DMS 273 (cell line): Measurements from ENCODE around the gene MRPL34.

Experiments
- DNase-seq: peaks from one replicate; lab custom pipeline; 2025; ENCODE audit not compliant: unreplicated experiment; lab: John Stamatoyannopoulos, UW

The MRPL34 gene

DNA sequence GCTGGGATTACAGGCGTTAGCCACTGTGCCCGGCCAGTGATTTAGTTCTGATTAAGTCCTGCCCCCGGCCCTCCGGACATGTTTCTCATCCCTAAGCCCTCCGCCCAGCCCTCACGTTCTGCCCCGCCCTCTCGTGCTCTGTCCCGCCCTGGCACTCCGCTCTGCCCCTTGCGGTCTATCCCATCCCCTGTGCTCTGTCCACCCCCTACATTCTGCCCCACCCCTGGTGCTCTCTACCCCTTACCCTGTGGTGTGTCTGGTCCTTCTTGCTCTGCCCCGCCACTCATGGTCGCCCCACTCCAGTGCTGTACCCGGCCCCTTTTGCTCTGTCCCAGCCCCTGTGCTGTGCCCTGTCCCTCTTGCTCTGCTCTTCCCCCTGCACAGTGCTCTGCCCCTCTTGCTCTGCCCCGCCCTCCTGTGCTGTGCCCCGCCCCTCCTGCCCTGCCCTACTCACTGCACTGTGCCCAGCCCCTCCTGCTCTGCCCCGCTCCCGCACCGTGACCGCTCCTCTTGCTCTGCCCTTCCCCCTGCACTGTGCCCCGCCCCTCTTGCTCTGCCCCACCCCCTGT, 34.7 kb downstream of the MRPL34 start:
- DNase-seq: no peak

DNA sequence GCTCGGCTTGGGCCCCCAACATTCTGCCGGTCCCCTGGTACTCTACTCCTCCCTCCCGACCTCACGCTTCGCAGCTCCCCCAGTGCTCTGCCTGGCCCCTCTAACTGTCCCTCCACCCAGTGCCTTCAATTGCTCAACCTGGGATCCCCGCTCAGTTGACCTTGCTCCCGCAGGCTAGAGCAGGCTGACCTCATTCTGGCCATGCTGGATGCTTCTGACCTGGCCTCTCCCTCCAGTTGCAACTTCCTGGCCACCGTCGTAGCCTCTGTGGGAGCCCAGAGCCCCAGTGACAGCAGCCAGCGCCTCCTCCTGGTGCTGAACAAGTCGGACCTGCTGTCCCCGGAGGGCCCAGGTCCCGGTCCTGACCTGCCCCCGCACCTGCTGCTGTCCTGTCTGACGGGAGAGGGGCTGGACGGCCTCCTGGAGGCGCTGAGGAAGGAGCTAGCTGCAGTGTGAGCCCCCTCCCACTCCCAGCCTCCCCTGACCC, 35.2 kb downstream of the MRPL34 start:
- no peak for DNase-seq

DNA sequence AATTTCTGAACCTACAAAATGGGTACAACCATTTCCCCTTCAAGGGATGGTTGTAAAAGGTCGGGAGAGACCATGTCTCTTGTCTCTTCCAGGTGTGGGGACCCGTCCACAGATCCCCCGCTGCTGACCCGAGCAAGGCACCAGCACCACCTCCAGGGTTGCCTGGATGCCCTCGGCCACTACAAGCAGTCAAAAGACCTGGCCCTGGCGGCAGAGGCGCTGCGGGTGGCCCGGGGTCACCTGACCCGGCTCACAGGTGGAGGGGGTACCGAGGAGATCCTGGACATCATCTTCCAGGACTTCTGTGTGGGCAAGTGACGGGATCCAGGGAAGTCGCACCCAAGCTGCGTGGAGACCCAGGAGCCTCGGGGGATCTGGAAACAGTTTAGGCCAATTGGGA, 35.7 kb downstream of the MRPL34 start:
- DNase-seq: no peak

DNA sequence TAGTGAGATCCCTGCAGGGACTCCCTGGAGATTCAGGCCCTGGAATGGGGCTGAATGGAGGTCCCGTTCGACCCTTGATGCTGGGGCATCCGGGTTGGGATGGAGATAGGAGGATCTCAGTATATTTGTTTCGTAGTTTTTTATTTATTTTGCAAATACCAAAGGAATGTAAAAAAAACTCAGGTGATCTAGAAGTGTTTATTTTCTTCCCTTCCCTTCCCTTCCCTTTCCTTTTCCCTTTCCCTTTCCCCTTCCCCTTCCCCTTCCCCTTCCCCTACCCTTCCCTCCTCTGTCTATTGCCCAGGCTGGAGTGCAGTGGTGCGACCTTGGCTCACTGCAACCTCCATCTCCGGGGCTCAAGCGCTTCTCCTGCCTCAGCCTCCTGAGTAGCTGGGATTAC, 36.2 kb downstream of the MRPL34 start:
- no peak for DNase-seq

DNA sequence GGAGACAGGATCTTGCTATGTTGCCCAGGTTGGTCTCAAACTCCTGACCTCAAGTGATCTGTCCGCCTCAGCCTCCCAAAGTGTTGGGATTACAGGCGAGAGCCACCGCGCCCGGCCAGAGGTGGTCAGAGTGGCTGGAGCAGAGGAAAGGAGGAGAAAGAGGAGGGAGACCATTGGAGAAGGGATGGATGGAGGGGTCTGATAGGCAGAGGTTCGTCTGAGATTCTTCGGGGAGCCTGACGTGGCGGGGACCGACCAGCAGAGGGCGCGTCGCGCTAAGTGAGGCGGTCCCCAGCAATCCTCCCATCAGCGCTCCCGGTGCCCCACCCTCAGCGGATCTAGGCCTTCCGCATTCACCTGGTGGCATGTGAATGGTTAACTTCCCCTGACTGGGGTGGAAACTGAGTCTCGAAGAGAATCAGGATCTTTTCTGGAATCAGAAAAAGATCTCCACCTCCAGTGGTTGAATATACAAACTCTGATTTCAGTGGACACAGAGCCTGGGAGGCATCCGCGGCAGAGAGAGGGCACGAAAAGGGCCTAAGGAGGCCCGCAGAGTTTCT, 40.5 kb downstream of the MRPL34 start:
- peak; percentile 84 for DNase-seq

DNA sequence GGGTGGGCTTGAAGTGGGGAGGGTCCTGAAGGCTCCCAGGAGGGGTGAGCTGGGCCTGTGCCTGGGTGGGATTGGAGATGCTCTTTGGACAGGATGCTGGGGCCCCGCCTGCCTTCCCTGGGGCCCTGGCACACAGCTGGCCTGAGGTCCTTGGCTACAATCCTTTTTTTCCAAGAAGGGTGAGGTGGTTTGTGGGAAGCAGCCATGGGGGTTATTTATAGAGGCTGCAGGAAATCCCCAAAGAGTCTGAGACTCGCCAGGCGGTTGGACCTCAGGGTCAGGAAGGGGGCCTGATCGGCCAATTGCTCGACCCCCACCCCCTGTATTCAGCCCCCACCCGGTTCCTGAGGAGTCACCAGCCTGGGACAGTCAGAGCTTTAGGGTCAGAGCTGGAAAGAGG, 41.7 kb downstream of the MRPL34 start:
- DNase-seq: no peak

DNA sequence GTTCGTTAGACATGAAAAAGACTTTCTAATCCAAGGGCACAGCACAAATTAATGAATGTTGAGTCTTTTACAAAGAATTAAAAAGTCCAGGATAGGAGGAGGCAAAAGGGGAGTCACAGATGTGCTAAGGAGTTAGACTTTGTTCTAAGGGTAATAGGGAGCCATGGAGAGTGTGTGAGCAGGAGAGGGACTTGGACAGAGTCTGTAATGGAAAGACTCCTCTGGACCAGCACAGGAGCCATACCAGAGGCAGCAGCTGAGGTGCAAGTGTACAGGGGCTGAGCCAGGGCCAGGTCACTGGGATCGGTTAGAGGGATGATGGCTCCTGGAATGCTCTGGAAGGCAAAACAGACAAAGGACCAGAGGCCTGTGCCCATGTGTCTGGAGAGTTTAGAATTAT, 42.2 kb downstream of the MRPL34 start:
- DNase-seq: no peak

DNA sequence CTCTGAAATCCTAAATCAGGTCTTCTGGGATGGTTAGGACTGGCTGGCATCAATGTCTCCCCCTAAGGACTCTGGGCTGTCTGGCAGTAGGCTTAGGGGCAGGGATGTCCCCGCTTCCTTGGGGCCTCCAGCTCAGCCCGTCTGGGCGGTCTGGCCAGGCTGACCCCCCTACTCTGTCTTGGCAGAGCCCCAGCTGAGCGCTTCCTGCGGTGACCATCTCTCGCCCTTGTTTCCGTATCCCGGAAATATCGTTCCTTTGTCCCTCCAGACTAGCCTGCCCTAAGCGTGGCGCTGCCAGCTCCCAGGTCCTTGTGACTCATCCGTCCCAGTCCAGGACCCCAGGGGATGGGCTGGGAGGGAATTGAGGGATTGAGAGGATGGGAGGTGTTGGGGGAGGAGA, 43.0 kb downstream of the MRPL34 start:
- DNase-seq: peak; percentile 47

DNA sequence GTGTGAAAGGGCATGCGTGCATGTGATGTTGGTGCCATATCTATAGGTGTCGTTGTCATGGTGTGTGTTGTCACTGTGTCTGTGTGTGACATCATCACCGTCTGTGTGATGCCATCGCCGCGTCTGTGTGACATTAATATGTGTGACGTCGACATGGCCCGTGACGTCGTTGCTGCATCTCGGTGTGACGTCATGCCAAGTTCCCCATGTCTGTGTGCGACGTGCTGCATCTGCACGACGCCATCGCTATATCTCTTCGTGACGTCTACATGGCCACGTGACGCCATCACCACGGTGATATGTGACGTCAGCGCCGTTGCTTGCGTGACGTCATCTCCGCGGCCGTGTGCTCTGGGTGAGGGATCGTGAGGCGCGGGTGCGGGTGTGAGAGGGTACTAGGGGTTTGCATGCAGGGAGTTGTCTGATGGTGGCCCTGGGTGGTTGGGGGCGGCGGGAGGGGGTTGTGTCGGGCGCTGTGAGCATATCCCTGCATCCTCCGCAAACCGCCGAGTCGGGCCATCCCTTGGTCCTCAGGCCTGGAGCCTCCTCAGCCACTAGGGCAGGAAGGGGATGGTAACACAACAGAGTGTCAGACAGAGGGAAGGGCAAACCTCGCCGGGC, 46.3 kb downstream of the MRPL34 start:
- DNase-seq: no peak

DNA sequence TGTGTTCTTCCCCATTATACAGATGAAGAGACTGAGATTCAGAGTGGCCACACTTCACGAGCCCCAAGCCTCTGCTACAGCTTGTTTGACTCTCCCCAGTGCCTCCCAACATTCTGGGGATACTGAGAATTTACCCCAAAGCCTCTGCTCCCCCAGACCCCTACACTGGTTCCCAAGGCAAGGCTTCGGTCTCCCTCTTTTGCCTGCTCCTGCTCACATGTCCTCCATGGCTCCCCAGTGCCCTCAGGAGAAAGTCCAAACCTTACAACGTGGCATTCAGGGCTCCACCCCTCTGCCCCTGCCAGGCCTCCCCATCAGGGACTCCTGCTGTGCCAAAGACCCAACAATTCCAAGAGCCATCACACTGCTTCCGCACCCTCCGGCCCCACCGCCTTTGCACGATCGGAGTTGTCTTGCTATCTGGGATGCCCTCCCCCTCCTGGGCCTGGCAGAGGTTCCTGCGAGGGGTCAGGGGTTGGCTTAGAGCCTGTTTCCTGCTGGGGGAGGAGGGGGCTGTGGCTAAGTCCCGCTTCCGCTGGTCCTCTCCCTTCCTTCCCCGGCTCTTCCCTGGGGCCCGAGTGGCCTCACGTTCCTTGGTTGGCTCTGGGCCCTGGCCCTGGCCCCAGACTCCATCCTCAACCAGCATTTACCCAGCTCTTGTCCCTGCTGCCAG, 47.1 kb downstream of the MRPL34 start:
- DNase-seq: no peak

DNA sequence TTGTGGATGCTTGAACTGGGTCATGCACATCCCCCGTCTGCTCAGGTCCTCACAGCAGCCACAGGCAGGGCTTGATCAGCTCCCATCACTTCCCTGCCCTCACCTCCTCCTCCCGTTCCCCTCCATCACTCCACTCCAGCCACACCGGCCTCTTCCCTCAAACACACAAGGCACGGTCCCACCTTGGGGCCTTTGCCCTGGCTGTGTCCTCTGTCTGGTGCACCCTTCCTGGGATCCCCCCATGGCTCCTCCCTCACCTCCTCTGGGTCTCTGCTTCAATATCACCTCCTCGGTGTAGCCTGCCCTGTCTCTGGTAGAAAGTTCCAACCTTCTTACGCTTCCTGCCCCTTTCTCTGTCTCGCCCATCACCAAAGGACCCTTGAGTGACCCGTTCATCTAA, 47.7 kb downstream of the MRPL34 start:
- DNase-seq: no peak
